A549 (cell line): ENCODE results near the gene CREBZF. TPM values are rescaled to one million over a fixed set of nuclear protein-coding genes. Genes with fewer than 3 reads are reported as not detected.

Source experiments
- ATAC-seq, 2 experiments: fragments of 200-7000 bp in 1 of 2; fragments of >200 bp in 1 of 2; cut with Nextera tagmentation in 1 of 2; cut with Tn5 transposase in 1 of 2; 3 replicates each; pipeline versions ENCODE4 v1.8.0 to v1.9.1; 2018 to 2020; ENCODE audit warnings: mild to moderate bottlenecking in 1 of 2, moderate library complexity in 1 of 2
- CTCF ChIA-PET: fragments of 300-600 bp; sonication (Branson Sonifier 250); formaldehyde crosslinking; extraction: SDS; loops from one replicate; lab custom pipeline; 2021; ENCODE audit warnings: antibody characterized with exemption, inconsistent platforms; lab: Yijun Ruan, JAX
- POLR2A ChIA-PET: fragments of 350-600 bp; formaldehyde crosslinking; extraction: SDS; loops from one replicate; lab custom pipeline; 2021; ENCODE audit warnings: antibody characterized with exemption, inconsistent platforms; lab: Yijun Ruan, JAX
- DNase-seq, 2 experiments: peaks; one replicate each; pipeline versions ENCODE4 v3.0.0 to v3.0.0-alpha.2; 2011 to 2016; ENCODE audit warnings: low read depth in 1 of 2, low spot score in 1 of 2
- FAIRE-seq: peaks from 2 replicates; lab custom pipeline; 2011; peaks lifted over from hg19 to GRCh38; lab: Jason Lieb, UNC
- H3K27ac ChIP-seq, 2 experiments: fragments of >200 bp; sonication (Bioruptor Twin); formaldehyde crosslinking; 3 replicates each; pipeline ENCODE4 v1.5.1; 2016 to 2017
- H3K4me1 ChIP-seq: fragments of >200 bp; sonication (Bioruptor Twin); formaldehyde crosslinking; 3 replicates; pipeline ENCODE4 v1.6.1; 2016
- H3K4me2 ChIP-seq: fragments of >200 bp; sonication (Bioruptor Twin); formaldehyde crosslinking; 3 replicates; pipeline ENCODE4 v1.6.1; 2016
- H3K4me3 ChIP-seq: fragments of >200 bp; sonication (Bioruptor Twin); formaldehyde crosslinking; 3 replicates; pipeline ENCODE4 v1.5.1; 2016
- H3K9me3 ChIP-seq: fragments of >200 bp; sonication (Bioruptor Twin); formaldehyde crosslinking; 3 replicates; pipeline ENCODE4 v1.6.1; 2016
- CHD4 ChIP-seq: fragments of 200-600 bp; sonication (generic); IDR thresholded peaks from 2 replicates; pipeline ENCODE4 v1.6.1; 2016; ENCODE audit warnings: antibody characterized with exemption, mild to moderate bottlenecking, borderline replicate concordance
- EHF ChIP-seq: fragments of 250-450 bp; sonication (Bioruptor Pico); IDR thresholded peaks from 2 replicates; pipeline ENCODE4 v1.5.0; 2020; ENCODE audit warnings: mild to moderate bottlenecking
- EHMT2 ChIP-seq: fragments of 200-600 bp; sonication (generic); IDR thresholded peaks from 2 replicates; pipeline ENCODE4 v1.6.1; 2016; ENCODE audit warnings: antibody characterized with exemption, low read depth, mild to moderate bottlenecking, moderate library complexity
- EP300 ChIP-seq, 2 experiments: fragments of >200 bp; sonication (Bioruptor Twin); formaldehyde crosslinking; IDR thresholded peaks; 2 replicates in 1 of 2; 3 replicates in 1 of 2; pipeline ENCODE4 v1.6.1; 2016 to 2017
- ESRRA ChIP-seq: fragments of 150-350 bp; IDR thresholded peaks from 2 replicates; pipeline ENCODE4 v1.6.1; 2014; ENCODE audit warnings: mild to moderate bottlenecking, low read length, borderline replicate concordance
- FOXS1 ChIP-seq: fragments of 250-450 bp; sonication (Bioruptor Pico); IDR thresholded peaks from 2 replicates; pipeline ENCODE4 v1.5.0; 2020; ENCODE audit warnings: mild to moderate bottlenecking, moderate library complexity
- KDM5A ChIP-seq: fragments of 200-600 bp; sonication (generic); IDR thresholded peaks from 2 replicates; pipeline ENCODE4 v1.6.1; 2016; ENCODE audit warnings: antibody characterized with exemption, mild to moderate bottlenecking
- MAFK ChIP-seq: fragments of 450-650 bp; IDR thresholded peaks from 2 replicates; pipeline ENCODE4 v1.6.1; 2014; ENCODE audit not compliant: partially characterized antibody
- POLR2A ChIP-seq: IDR thresholded peaks from 2 replicates; pipeline ENCODE4 v1.6.1; 2012; ENCODE audit warnings: mild to moderate bottlenecking, low read length
- POLR2AphosphoS2 ChIP-seq: conservative IDR thresholded peaks from 2 replicates; pipeline ENCODE4 v1.6.1; 2012; ENCODE audit warnings: low read length, improper control_type of control experiment, inconsistent platforms
- RARB ChIP-seq: fragments of 250-450 bp; sonication (Bioruptor Pico); IDR thresholded peaks from 2 replicates; pipeline ENCODE4 v1.8.0; 2021; ENCODE audit warnings: mild to moderate bottlenecking, moderate library complexity
- SMC3 ChIP-seq: fragments of >200 bp; sonication (Bioruptor Twin); formaldehyde crosslinking; IDR thresholded peaks from 3 replicates; pipeline ENCODE4 v1.6.1; 2018; ENCODE audit warnings: inconsistent platforms
- SREBF2 ChIP-seq: fragments of 450-650 bp; IDR thresholded peaks from 2 replicates; pipeline ENCODE4 v1.6.1; 2014; ENCODE audit warnings: mild to moderate bottlenecking, moderate library complexity
- TP53 ChIP-seq: fragments of 250-450 bp; sonication (Bioruptor Pico); IDR thresholded peaks from 2 replicates; pipeline ENCODE4 v1.5.0; 2021; ENCODE audit warnings: mild to moderate bottlenecking, moderate library complexity
- ZSCAN20 ChIP-seq: fragments of 250-450 bp; sonication (Bioruptor Pico); IDR thresholded peaks from 2 replicates; pipeline ENCODE4 v1.8.0; 2022; ENCODE audit warnings: mild to moderate bottlenecking, moderate library complexity
- WGBS: methylation state at CpG from one replicate; pipeline ENCODE4 v1.1.6; 2017; ENCODE audit errors: missing lambda C conversion rate; 5-methylcytosine and 5-hydroxymethylcytosine counted together
- polyA plus RNA-seq, 4 experiments: library from polyadenylated mRNA; depleted of rRNA in 3 of 4; stranded (reverse); fragments of >200 nt; fragmentation: RNase III in 1 of 4; extraction: RNeasy Plus Mini Kit Qiagen cat#74134 plus additional on column Dnase treatment in 1 of 4; gene quantifications; 2 replicates in 3 of 4; 3 replicates in 1 of 4; pipeline ENCODE4 v1.2.3, GENCODE V29; 2011 to 2017
- TF ChIP-seq, protein P1 (sequence below): fragments of >200 bp; sonication (Bioruptor Twin); formaldehyde crosslinking; IDR thresholded peaks from 3 replicates; pipeline ENCODE4 v1.5.1; 2016
- TF ChIP-seq, protein P2 (sequence below): IDR thresholded peaks from 2 replicates; pipeline ENCODE4 v1.6.1; 2012
- TF ChIP-seq, protein P3 (sequence below): IDR thresholded peaks from 2 replicates; pipeline ENCODE4 v1.6.1; 2012; ENCODE audit warnings: low read depth, borderline replicate concordance
- TF ChIP-seq, protein P4 (sequence below): fragments of 250-450 bp; sonication (Bioruptor Pico); IDR thresholded peaks from 2 replicates; pipeline ENCODE4 v1.5.0; 2021; ENCODE audit warnings: mild to moderate bottlenecking, moderate library complexity, borderline replicate concordance
- TF ChIP-seq, protein P5 (sequence below): fragments of >200 bp; sonication (Bioruptor Twin); formaldehyde crosslinking; IDR thresholded peaks from 2 replicates; pipeline ENCODE4 v1.6.1; 2016

Gene CREBZF
- polyA plus RNA-seq, 2 of the 4 experiments (the other 2 are of a cell fraction): 57.8 to 61.8 TPM

DNA sequence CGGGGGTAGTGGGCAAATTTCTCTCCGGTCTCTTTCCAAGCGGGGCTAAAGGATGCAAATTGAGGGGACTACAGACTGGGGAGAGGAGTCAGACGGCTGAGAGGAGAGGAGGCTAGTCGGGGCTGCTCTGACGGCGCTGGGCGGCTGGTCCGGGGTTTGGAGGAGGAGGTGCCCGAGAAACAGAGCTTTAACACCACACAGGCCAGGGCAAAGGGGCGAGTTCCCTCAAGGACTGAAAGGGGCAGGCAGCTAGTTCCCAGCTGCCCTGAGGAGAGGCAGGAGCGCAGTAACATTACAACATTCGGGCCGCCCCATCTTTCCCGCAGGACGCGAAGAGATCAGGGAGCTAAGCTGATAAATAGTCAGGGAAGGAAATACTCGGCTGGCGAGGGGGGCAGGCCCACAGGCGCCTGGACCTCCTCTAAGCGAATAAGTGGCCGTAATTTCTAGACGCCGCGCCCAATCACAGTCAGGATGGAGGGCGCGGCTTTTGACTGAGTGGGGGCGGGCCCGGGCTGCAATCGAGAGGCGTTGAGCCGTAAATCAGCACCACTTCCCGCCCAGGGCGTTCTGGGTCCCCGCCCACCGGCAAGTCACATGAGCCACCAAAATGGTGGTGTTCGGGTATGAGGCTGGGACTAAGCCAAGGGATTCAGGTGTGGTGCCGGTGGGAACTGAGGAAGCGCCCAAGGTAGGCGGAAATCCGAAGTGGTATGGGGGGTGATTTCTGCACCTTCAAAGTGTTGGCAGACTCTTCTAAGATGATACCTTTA, 36.7 kb downstream of the CREBZF start, which contains the start of gene TMEM126B (continued):
- TF ChIP-seq, protein P1, sequence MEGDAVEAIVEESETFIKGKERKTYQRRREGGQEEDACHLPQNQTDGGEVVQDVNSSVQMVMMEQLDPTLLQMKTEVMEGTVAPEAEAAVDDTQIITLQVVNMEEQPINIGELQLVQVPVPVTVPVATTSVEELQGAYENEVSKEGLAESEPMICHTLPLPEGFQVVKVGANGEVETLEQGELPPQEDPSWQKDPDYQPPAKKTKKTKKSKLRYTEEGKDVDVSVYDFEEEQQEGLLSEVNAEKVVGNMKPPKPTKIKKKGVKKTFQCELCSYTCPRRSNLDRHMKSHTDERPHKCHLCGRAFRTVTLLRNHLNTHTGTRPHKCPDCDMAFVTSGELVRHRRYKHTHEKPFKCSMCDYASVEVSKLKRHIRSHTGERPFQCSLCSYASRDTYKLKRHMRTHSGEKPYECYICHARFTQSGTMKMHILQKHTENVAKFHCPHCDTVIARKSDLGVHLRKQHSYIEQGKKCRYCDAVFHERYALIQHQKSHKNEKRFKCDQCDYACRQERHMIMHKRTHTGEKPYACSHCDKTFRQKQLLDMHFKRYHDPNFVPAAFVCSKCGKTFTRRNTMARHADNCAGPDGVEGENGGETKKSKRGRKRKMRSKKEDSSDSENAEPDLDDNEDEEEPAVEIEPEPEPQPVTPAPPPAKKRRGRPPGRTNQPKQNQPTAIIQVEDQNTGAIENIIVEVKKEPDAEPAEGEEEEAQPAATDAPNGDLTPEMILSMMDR: no peak
- TF ChIP-seq, protein P2, sequence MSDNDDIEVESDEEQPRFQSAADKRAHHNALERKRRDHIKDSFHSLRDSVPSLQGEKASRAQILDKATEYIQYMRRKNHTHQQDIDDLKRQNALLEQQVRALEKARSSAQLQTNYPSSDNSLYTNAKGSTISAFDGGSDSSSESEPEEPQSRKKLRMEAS: peak; percentile 69
- no peak for TF ChIP-seq FOXS1 (CRISPR knock-in tag)
- TF ChIP-seq, protein P3, sequence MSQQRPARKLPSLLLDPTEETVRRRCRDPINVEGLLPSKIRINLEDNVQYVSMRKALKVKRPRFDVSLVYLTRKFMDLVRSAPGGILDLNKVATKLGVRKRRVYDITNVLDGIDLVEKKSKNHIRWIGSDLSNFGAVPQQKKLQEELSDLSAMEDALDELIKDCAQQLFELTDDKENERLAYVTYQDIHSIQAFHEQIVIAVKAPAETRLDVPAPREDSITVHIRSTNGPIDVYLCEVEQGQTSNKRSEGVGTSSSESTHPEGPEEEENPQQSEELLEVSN: 0 out of 2 replicates have a peak, but pooled peaks have one; percentile 30
- TF ChIP-seq POLR2A: peak; percentile 87

DNA sequence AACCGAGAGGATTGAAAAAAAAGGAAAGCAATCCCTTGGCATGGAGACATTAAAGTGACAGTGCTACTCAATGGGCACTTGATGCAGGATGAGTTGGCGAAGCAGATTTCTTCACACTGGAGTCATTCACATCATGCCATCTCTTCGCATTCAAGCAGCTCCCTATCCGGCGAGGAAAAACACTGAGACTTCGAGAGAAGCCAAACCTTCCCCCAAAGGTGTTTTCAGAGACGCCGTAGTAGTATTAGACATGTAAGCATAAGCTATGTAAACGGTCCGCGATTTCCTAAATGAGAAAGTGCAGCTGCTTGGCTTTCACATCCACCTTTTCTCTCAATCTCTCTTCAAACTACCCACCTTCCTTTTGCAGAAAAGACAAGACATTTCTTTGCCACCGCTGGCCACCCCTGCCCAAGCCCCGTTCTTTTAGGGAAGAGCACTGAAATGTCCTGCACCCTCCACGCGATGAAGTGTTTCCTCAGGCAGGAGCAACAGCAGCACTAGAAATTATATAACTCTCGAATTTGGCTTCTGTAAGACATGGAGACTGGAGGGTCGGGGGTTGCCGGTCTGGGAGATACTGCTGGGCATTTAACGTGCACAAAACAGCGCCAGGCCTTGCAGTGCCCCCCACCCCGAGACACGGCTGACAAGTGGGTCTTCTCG, 37.5 kb downstream of the CREBZF start, which contains the start of gene DLG2:
DLG2 (minus strand) TSS at position 13 of the 666 bp plus-strand sequence.
- Histone ChIP-seq H3K4me1 (peaks cover 14% of the 10 kb centered on the region), H3K4me3 (peak within 1 kb of the TSS; percentile 57), H3K4me2 (peak within 1 kb of the TSS; percentile 96), H3K27ac (peak within 1 kb of the TSS; percentile 79 to 89), H3K9me3 (no peaks in the 10 kb centered on the region)
- TF ChIP-seq EHMT2: no peak
- no peak for TF ChIP-seq POLR2AphosphoS2
- TF ChIP-seq, protein P4, sequence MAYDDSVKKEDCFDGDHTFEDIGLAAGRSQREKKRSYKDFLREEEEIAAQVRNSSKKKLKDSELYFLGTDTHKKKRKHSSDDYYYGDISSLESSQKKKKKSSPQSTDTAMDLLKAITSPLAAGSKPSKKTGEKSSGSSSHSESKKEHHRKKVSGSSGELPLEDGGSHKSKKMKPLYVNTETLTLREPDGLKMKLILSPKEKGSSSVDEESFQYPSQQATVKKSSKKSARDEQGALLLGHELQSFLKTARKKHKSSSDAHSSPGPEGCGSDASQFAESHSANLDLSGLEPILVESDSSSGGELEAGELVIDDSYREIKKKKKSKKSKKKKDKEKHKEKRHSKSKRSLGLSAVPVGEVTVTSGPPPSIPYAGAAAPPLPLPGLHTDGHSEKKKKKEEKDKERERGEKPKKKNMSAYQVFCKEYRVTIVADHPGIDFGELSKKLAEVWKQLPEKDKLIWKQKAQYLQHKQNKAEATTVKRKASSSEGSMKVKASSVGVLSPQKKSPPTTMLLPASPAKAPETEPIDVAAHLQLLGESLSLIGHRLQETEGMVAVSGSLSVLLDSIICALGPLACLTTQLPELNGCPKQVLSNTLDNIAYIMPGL (CRISPR knock-in tag): no peak
- TF ChIP-seq SREBF2: no peak
- no peak for TF ChIP-seq EHF
- no peak for TF ChIP-seq EP300 (IDR thresholded peaks at IDR 0.05)
- no peak for TF ChIP-seq KDM5A
- no peak for TF ChIP-seq ZSCAN20 (CRISPR knock-in tag)
- TF ChIP-seq SMC3: no peak
- TF ChIP-seq, protein P5, sequence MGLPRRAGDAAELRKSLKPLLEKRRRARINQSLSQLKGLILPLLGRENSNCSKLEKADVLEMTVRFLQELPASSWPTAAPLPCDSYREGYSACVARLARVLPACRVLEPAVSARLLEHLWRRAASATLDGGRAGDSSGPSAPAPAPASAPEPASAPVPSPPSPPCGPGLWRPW: no peak
- no peak for TF ChIP-seq TP53 (CRISPR knock-in tag)
- ChIA-PET CTCF (interaction anchor here (0.6 to 1.5 kb wide), 4 partner anchors 18 to 664 kb away, joined by 3 to 4 read pairs (median 3); no protein-coding TSS in a partner anchor), POLR2A (interaction anchor here (1.0 to 5.0 kb wide), 7 partner anchors 10 to 617 kb away, joined by 3 to 30 read pairs (median 4); partner anchors contain the start of genes CREBZF, EED and TMEM126A)
- FAIRE-seq: no peak
- WGBS: 6% methylated on average over 23 of the region's 23 CpGs
- peak; percentile 36 to 40 for ATAC-seq
- no peak for DNase-seq

DNA sequence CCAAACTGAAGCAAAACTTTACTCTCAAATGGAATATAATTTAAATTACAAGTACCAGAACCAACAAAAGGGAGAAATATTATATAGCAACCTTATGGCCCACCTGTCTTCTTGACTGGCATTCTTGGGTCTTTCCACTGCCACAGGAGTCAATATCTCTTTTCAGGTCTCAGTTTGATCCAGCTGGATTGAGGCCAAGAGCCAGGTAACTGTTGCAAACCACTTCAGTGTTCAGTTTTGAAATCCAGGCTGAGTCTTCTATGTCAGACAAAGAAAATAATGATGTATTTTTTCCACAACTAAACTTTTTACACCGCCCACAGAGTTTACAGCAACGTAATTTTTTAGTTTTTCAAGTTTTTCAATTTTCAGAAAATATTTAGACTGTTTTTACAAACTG, 38.4 kb downstream of the CREBZF start:
- 93% methylated on average over 2 of the region's 2 CpGs for WGBS
- H3K4me3 ChIP-seq: no peak overlapping the region
- H3K4me1 ChIP-seq: peaks cover 14% of the 10 kb centered on the region
- peak overlapping the region; percentile 96 for H3K4me2 ChIP-seq
- TF ChIP-seq CHD4 (no peak), ESRRA (no peak), MAFK (no peak), RARB (CRISPR knock-in tag) (no peak), POLR2A (no peak)
- TF ChIP-seq, protein P4 (CRISPR knock-in tag): no peak
- TF ChIP-seq, protein P2: no peak
- ChIA-PET POLR2A (interaction anchor here (2.6 to 5.0 kb wide), 2 partner anchors 21 to 38 kb away, joined by 18 to 30 read pairs; partner anchors contain the start of genes CREBZF and TMEM126A), CTCF (interaction anchor here (0.7 to 1.6 kb wide), 3 partner anchors 11 to 228 kb away, joined by 3 to 4 read pairs (median 4); partner anchors contain the start of gene CCDC83)
- ATAC-seq (no peak), FAIRE-seq (no peak), DNase-seq (no peak)
- no peaks in the 10 kb centered on the region for H3K9me3 ChIP-seq
- no peak overlapping the region for H3K27ac ChIP-seq
